GM23248 (cell line): Measurements from ENCODE around the gene GPX1. TPM values are rescaled to one million over a fixed set of nuclear protein-coding genes. Genes with fewer than 3 reads are reported as not detected.
"Not testable (repeated sequence)": the region's sequence is repeated elsewhere in the genome, so short reads cannot be mapped to it uniquely, and the experiment has no call there.

Experiments
- DNase-seq: peaks from one replicate; pipeline ENCODE4 v3.0.0-alpha.2; 2015
- H2AFZ ChIP-seq: fragments of 200-600 bp; sonication (generic); 2 replicates; pipeline ENCODE4 v1.6.1; 2016; ENCODE audit warnings: antibody characterized with exemption
- H3F3A ChIP-seq: fragments of 200-600 bp; sonication (generic); 2 replicates; pipeline ENCODE4 v1.6.1; 2016; ENCODE audit warnings: mild to moderate bottlenecking, antibody characterized with exemption, mixed run types; ENCODE audit not compliant: insufficient read depth
- H3K27ac ChIP-seq: fragments of 200-600 bp; sonication (generic); 2 replicates; pipeline ENCODE4 v1.5.1; 2016; ENCODE audit warnings: mild to moderate bottlenecking
- H3K27me3 ChIP-seq: fragments of 200-600 bp; sonication (generic); replicated peaks from 2 replicates; pipeline ENCODE4 v1.6.1; 2016; ENCODE audit warnings: mild to moderate bottlenecking; ENCODE audit not compliant: insufficient read depth
- H3K36me3 ChIP-seq: fragments of 200-600 bp; sonication (generic); 2 replicates; pipeline ENCODE4 v1.6.1; 2016; ENCODE audit warnings: low read depth, mild to moderate bottlenecking
- H3K4me1 ChIP-seq: fragments of 200-600 bp; sonication (generic); 2 replicates; pipeline ENCODE4 v1.6.1; 2016; ENCODE audit warnings: mild to moderate bottlenecking; ENCODE audit not compliant: insufficient read depth
- H3K4me2 ChIP-seq: fragments of 200-600 bp; sonication (generic); one replicate; pipeline ENCODE4 v1.6.1; 2016; ENCODE audit warnings: mild to moderate bottlenecking; ENCODE audit not compliant: unreplicated experiment
- H3K4me3 ChIP-seq: fragments of 200-600 bp; sonication (generic); 2 replicates; pipeline ENCODE4 v1.5.1; 2016; ENCODE audit warnings: mild to moderate bottlenecking
- H3K79me2 ChIP-seq: fragments of 200-600 bp; sonication (generic); 2 replicates; pipeline ENCODE4 v1.6.1; 2016; ENCODE audit warnings: mild to moderate bottlenecking; ENCODE audit not compliant: insufficient read depth
- H3K9ac ChIP-seq: fragments of 200-600 bp; sonication (generic); 2 replicates; pipeline ENCODE4 v1.6.1; 2016; ENCODE audit warnings: mild to moderate bottlenecking
- H3K9me2 ChIP-seq: fragments of 200-600 bp; sonication (generic); 2 replicates; pipeline ENCODE4 v1.6.1; 2016; ENCODE audit warnings: mixed run types, mild to moderate bottlenecking, moderate library complexity; ENCODE audit not compliant: insufficient read depth
- H3K9me3 ChIP-seq: fragments of 200-600 bp; sonication (generic); one replicate; pipeline ENCODE4 v1.6.1; 2017; ENCODE audit warnings: low read depth
- H4K20me1 ChIP-seq: fragments of 200-600 bp; sonication (generic); 2 replicates; pipeline ENCODE4 v1.6.0; 2016; ENCODE audit not compliant: insufficient read depth
- EZH2 ChIP-seq: fragments of 200-600 bp; sonication (generic); IDR thresholded peaks from 2 replicates; pipeline ENCODE4 v1.6.1; 2018; ENCODE audit warnings: antibody characterized with exemption, mild to moderate bottlenecking; ENCODE audit not compliant: insufficient read depth, poor library complexity, severe bottlenecking
- EZH2phosphoT487 ChIP-seq: fragments of 200-600 bp; sonication (generic); IDR thresholded peaks from 2 replicates; pipeline ENCODE4 v1.6.1; 2018; ENCODE audit warnings: antibody characterized with exemption, moderate library complexity, mild to moderate bottlenecking, low read depth; ENCODE audit not compliant: insufficient read depth
- WGBS, 2 experiments: methylation state at CpG; one replicate each; pipeline ENCODE4 v1.1.6; 2015 to 2017; ENCODE audit warnings: low lambda C conversion rate in 2 of 2, low coverage in 1 of 2; ENCODE audit errors: missing lambda C conversion rate in 2 of 2; 5-methylcytosine and 5-hydroxymethylcytosine counted together
- in situ Hi-C: fragments of 300-500 bp; cut with MboI; formaldehyde crosslinking; loops from 2 replicates; pipeline ENCODE4 v1.15.0; 2020
- polyA plus RNA-seq: library from polyadenylated mRNA; unstranded; fragments of >200 nt; fragmentation: Nextera tagmentation; extraction: Ambion mirVana; gene quantifications from 2 replicates; pipeline ENCODE4 v1.2.1, GENCODE V29; 2016
- total RNA-seq: library from RNA; depleted of rRNA; stranded (reverse); fragments of >200 nt; shearing (Covaris generic); gene quantifications from 2 replicates; pipeline ENCODE4 v1.2.3, GENCODE V29; 2014; rRNA removed

Gene GPX1
- total RNA-seq (201 and 229 TPM in 2 replicates), polyA plus RNA-seq (446 and 454 TPM in 2 replicates)

DNA sequence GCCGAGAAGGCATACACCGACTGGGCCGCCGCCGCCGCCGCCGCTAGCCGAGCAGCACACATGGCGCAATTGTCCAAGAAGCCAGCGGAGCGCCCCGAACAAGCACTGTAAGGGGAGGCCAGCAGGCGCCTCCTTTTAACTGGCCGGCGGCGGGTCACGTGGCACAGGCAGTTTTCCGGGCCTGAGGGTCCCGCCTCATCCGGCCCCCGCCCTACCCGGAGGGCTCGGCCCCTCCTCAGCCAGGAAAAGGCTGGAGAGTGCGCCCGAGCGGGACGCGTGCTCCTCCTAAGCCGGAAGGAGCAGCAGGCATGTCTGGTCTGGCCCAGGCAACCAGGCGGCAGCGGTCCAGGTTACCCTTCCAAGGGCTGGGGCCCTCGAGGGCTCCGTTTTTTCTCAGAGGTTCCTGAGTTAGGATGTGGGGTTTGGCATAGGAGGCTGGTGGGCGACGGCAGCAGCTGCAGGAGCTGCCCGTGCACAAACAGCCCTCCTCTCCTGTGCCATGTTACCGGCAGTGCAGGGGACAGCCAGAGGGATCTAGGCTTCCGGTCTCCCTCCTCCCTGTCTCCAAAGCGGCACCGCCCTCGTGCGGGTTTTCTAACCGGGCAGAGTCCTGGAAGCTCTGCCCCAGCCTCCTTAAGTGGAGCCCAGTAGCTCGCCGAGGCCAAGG lies at the start of gene GPX1:
TSS of gene GPX1 (minus strand) at position 137 of the 667 bp plus-strand sequence. CDS start at position 62, 75 bp downstream.
- H4K20me1 ChIP-seq = no peaks in the 10 kb centered on the region
- H3K9ac ChIP-seq = peak within 1 kb of the TSS; percentile 88
- no peaks in the 10 kb centered on the region for H3K9me2 ChIP-seq
- DNase-seq = peak; percentile 95
- peak within 1 kb of the TSS; percentile 83 for H3K27ac ChIP-seq
- TF ChIP-seq EZH2phosphoT487 (no peak), EZH2 (no peak)
- no peaks in the 10 kb centered on the region for H3K9me3 ChIP-seq
- H3K4me2 ChIP-seq = peak within 1 kb of the TSS; percentile 73
- peaks cover 69% of the 10 kb centered on the region for H3K79me2 ChIP-seq
- peaks cover 44% of the 10 kb centered on the region for H3K36me3 ChIP-seq
- peaks cover 63% of the 10 kb centered on the region for H3F3A ChIP-seq
- H3K4me3 ChIP-seq = peak within 1 kb of the TSS; percentile 76
- no peak within 1 kb of the TSS for H2AFZ ChIP-seq
- peaks cover 46% of the 10 kb centered on the region for H3K4me1 ChIP-seq
- in situ Hi-C loops = no loop called here
- 1 to 2% methylated on average over 26 to 38 of the region's 46 CpGs for WGBS, 2 experiments
- H3K27me3 ChIP-seq = no peaks in the 10 kb centered on the region

DNA sequence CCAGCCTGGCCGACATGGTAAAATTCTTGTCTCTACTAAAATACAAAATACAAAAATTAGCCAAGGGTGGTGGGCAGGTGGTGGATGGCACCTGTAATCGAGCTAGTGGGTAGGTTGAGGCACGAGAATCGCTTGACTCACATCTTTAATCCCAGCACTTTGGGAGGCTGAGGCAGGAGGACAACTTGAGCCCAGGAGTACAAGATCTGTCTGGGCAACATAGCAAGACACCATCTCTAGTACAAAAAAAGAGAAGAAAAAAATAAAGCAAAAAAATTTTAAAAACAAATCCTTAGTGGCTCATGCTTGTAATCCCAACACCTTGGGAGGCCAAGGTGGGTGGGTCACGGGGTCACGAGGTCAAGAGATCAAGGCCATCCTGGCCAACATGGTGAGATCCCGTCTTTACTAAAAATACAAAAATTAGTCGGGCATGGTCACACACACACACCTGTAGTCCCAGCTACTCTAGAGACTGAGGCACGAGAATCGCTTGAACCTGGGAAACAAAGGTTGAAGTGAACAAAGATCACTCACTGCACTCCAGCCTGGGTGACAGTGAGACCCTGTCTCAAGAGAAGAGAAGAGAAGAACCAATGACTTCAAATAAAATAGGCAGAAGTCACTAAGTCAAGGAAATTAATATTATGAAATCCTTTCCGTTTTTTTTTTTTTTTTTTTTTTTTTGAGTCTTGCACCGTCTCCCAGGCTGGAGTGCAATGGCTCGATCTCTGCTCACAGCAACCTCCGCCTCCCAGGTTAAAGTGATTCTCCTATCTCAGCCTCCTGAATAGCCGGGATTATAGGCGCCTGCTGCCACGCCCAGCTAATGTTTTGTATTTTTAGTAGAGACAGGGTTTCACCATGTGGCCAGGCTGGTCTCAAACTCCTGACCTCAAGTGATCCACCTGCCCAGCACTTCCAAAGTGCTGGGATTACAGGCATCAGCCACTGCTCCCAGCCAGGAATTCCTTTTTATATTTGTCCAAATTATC lies 48.7 kb upstream of the GPX1 start:
- H3K9me3 ChIP-seq = no peaks in the 10 kb centered on the region
- peak overlapping the region; percentile 37; the same call in 1 of the 2 replicates for H3K4me3 ChIP-seq
- in situ Hi-C loops = no loop called here
- peak overlapping the region; percentile 53 for H3K27ac ChIP-seq
- peak overlapping the region; percentile 58 for H3K4me2 ChIP-seq
- DNase-seq = no peak
- peaks cover 50% of the 10 kb centered on the region for H4K20me1 ChIP-seq
- no peaks in the 10 kb centered on the region for H3K27me3 ChIP-seq
- peaks cover 56% of the 10 kb centered on the region for H3F3A ChIP-seq
- H3K36me3 ChIP-seq = 0 out of 2 replicates have a peak, but pooled peaks cover 3% of the 10 kb centered on the region
- no peak for TF ChIP-seq EZH2
- no peak for TF ChIP-seq EZH2phosphoT487
- no peak overlapping the region for H2AFZ ChIP-seq
- H3K9me2 ChIP-seq = no peaks in the 10 kb centered on the region
- H3K9ac ChIP-seq = no peak overlapping the region; the same call in 1 of the 2 replicates
- peaks cover 38% of the 10 kb centered on the region for H3K4me1 ChIP-seq
- H3K79me2 ChIP-seq = peaks cover 99% of the 10 kb centered on the region
- WGBS, 2 experiments = 52 to 55% methylated on average over 17 of the region's 17 CpGs

DNA sequence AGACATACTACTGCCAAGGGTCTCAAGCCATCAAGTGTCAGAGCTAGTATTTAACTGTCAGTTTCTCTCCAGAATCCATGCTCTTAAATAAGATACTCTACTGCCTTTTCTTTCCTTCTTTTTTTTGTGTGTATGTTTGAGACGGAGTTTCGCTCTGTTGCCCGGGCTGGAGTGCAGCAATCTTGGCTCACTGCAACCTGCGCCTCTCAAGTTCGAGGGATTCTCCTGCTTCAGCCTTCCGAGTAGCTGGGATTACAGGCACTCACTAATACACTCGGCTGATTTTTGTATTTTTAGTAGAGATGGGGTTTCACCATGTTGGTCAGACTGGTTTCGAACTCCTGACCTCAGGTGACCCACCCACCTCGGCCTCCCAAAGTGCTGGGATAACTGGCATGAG lies 47.4 kb upstream of the GPX1 start:
- Histone ChIP-seq H3K79me2 (peaks cover 100% of the 10 kb centered on the region), H4K20me1 (peaks cover 55% of the 10 kb centered on the region), H3K4me3 (peak overlapping the region; percentile 37), H3K27ac (peak overlapping the region; percentile 53), H3F3A (peaks cover 58% of the 10 kb centered on the region), H3K4me2 (peak overlapping the region; percentile 58), H3K4me1 (peaks cover 38% of the 10 kb centered on the region), H3K9ac (peak overlapping the region; percentile 40)
- H3K27me3 ChIP-seq, H3K9me3 ChIP-seq, in situ Hi-C loops, H3K36me3 ChIP-seq, H3K9me2 ChIP-seq, H2AFZ ChIP-seq: not testable (repeated sequence)
- DNase-seq = peak; percentile 36
- 23% methylated on average over 9 of the region's 9 CpGs for whole genome bisulfite sequencing, 2 experiments

DNA sequence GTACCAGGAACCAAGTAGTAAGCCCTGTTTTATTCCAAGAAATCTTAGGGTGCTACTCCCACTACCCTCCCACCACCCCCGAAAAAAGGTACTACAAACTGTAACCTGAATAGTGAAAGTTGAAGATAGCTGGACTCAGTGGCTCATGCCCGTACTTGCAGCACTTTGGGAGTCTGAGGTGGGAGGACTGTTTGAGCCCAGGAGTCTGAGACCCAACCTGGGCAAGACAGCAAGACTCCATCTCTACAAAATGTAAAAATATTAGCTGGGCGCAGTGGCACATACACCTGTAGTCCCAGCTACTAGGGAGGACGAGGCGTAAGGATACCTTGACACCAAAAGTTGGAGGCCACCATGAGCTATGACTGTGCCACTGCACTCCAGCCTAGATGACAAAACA lies 45.7 kb upstream of the GPX1 start:
- H3F3A ChIP-seq = peaks cover 59% of the 10 kb centered on the region
- DNase-seq = no peak
- H2AFZ ChIP-seq = no peak overlapping the region
- H3K9me2 ChIP-seq = no peaks in the 10 kb centered on the region
- H3K9ac ChIP-seq = no peak overlapping the region
- no peak overlapping the region for H3K4me2 ChIP-seq
- H4K20me1 ChIP-seq = peaks cover 53% of the 10 kb centered on the region
- H3K36me3 ChIP-seq = 0 out of 2 replicates have a peak, but pooled peaks cover 3% of the 10 kb centered on the region
- H3K27me3 ChIP-seq = no peaks in the 10 kb centered on the region
- peaks cover 100% of the 10 kb centered on the region for H3K79me2 ChIP-seq
- H3K4me1 ChIP-seq = peaks cover 26% of the 10 kb centered on the region
- no peak for TF ChIP-seq EZH2
- TF ChIP-seq EZH2phosphoT487 = no peak
- no peak overlapping the region for H3K4me3 ChIP-seq
- in situ Hi-C loops = no loop called here
- H3K9me3 ChIP-seq = no peaks in the 10 kb centered on the region
- 96 to 99% methylated on average over 5 of the region's 5 CpGs for WGBS, 2 experiments
- H3K27ac ChIP-seq = no peak overlapping the region
